HepG2 (cell line): Measurements from ENCODE around the gene LCAT. TPM values are rescaled to one million over a fixed set of nuclear protein-coding genes. Genes with fewer than 3 reads are reported as not detected.

Experiments
- BRCA1 ChIP-seq: sonication (generic); formaldehyde crosslinking; IDR thresholded peaks from 2 replicates; pipeline ENCODE4 v1.4.0; 2020; ENCODE audit warnings: missing genetic modification reagents
- CC2D1A ChIP-seq: sonication (generic); formaldehyde crosslinking; IDR thresholded peaks from 2 replicates; pipeline ENCODE4 v1.8.1; 2023; ENCODE audit warnings: mild to moderate bottlenecking, missing genetic modification reagents
- CREB3 ChIP-seq: sonication (generic); formaldehyde crosslinking; IDR thresholded peaks from 2 replicates; pipeline ENCODE4 v1.5.0; 2020; ENCODE audit warnings: missing genetic modification reagents
- DMTF1 ChIP-seq: sonication (generic); formaldehyde crosslinking; IDR thresholded peaks from 2 replicates; pipeline ENCODE4 v1.4.0; 2020; ENCODE audit warnings: mild to moderate bottlenecking, missing genetic modification reagents
- FOSL1 ChIP-seq: sonication (generic); formaldehyde crosslinking; IDR thresholded peaks from 2 replicates; pipeline ENCODE4 v1.9.0; 2021; ENCODE audit warnings: missing genetic modification reagents, borderline replicate concordance
- FOXO4 ChIP-seq: sonication (generic); formaldehyde crosslinking; conservative IDR thresholded peaks from 2 replicates; pipeline ENCODE4 v1.8.1; 2023; ENCODE audit warnings: missing genetic modification reagents
- HDAC1 ChIP-seq: sonication (generic); formaldehyde crosslinking; IDR thresholded peaks from 2 replicates; pipeline ENCODE4 v1.5.1; 2020; ENCODE audit warnings: mild to moderate bottlenecking, missing genetic modification reagents
- HNRNPL ChIP-seq: fragments of 200-400 bp; formaldehyde crosslinking; IDR thresholded peaks from 2 replicates; pipeline ENCODE4 v1.6.1; 2017; ENCODE audit warnings: mild to moderate bottlenecking, low read depth, low read length
- KLF13 ChIP-seq: sonication (generic); formaldehyde crosslinking; IDR thresholded peaks from 2 replicates; pipeline ENCODE4 v1.4.0; 2020; ENCODE audit warnings: mild to moderate bottlenecking, missing genetic modification reagents
- MEIS1 ChIP-seq: sonication (generic); formaldehyde crosslinking; IDR thresholded peaks from 2 replicates; pipeline ENCODE4 v1.9.0; 2021; ENCODE audit warnings: mild to moderate bottlenecking, missing genetic modification reagents, moderate library complexity, borderline replicate concordance
- NCOA1 ChIP-seq: sonication (generic); formaldehyde crosslinking; IDR thresholded peaks from 2 replicates; pipeline ENCODE4 v1.9.0; 2021; ENCODE audit warnings: missing genetic modification reagents
- PLRG1 ChIP-seq: fragments of 450-650 bp; conservative IDR thresholded peaks from 2 replicates; pipeline ENCODE4 v1.6.1; 2016
- PRMT3 ChIP-seq: sonication (generic); formaldehyde crosslinking; IDR thresholded peaks from 2 replicates; pipeline ENCODE4 v1.8.1; 2022; ENCODE audit warnings: low read depth, mild to moderate bottlenecking, moderate library complexity, missing genetic modification reagents, borderline replicate concordance
- REL ChIP-seq: sonication (generic); formaldehyde crosslinking; conservative IDR thresholded peaks from 2 replicates; pipeline ENCODE4 v1.8.0; 2022; ENCODE audit warnings: mild to moderate bottlenecking, missing genetic modification reagents, moderate library complexity
- RELA ChIP-seq: sonication (generic); formaldehyde crosslinking; IDR thresholded peaks from 2 replicates; pipeline ENCODE4 v1.4.0; 2020; ENCODE audit warnings: missing genetic modification reagents
- SMC3 ChIP-seq: IDR thresholded peaks from 2 replicates; pipeline ENCODE4 v1.6.1; 2011; ENCODE audit warnings: low read length, improper control_type of control experiment
- TERF1 ChIP-seq: sonication (generic); formaldehyde crosslinking; IDR thresholded peaks from 2 replicates; pipeline ENCODE4 v1.8.0; 2022; ENCODE audit warnings: mild to moderate bottlenecking, missing genetic modification reagents, moderate library complexity
- ZFP36L1 ChIP-seq: sonication (generic); formaldehyde crosslinking; IDR thresholded peaks from 2 replicates; pipeline ENCODE4 v1.8.0; 2022; ENCODE audit warnings: mild to moderate bottlenecking, missing genetic modification reagents, moderate library complexity
- ZNF224 ChIP-seq: sonication (generic); formaldehyde crosslinking; IDR thresholded peaks from 2 replicates; pipeline ENCODE4 v1.5.0; 2020; ENCODE audit warnings: mild to moderate bottlenecking, missing genetic modification reagents
- ZNF253 ChIP-seq: sonication (generic); formaldehyde crosslinking; IDR thresholded peaks from 2 replicates; pipeline ENCODE4 v1.8.0; 2022; ENCODE audit warnings: mild to moderate bottlenecking, missing genetic modification reagents, borderline replicate concordance
- ZNF354B ChIP-seq: sonication (generic); formaldehyde crosslinking; IDR thresholded peaks from 2 replicates; pipeline ENCODE4 v1.8.0; 2022; ENCODE audit warnings: mild to moderate bottlenecking, missing genetic modification reagents
- ZNF629 ChIP-seq: sonication (generic); formaldehyde crosslinking; conservative IDR thresholded peaks from 2 replicates; pipeline ENCODE4 v1.5.0; 2020; ENCODE audit warnings: missing genetic modification reagents
- ZNF672 ChIP-seq: sonication (generic); formaldehyde crosslinking; IDR thresholded peaks from 2 replicates; pipeline ENCODE4 v1.8.1; 2022; ENCODE audit warnings: missing genetic modification reagents
- ZNF768 ChIP-seq: sonication (generic); formaldehyde crosslinking; IDR thresholded peaks from 2 replicates; pipeline ENCODE4 v1.4.0; 2020; ENCODE audit warnings: missing genetic modification reagents
- ZNF780A ChIP-seq: sonication (generic); formaldehyde crosslinking; IDR thresholded peaks from 2 replicates; pipeline ENCODE4 v1.8.0; 2022; ENCODE audit warnings: mild to moderate bottlenecking, missing genetic modification reagents, moderate library complexity
- ZNF850 ChIP-seq: sonication (generic); formaldehyde crosslinking; conservative IDR thresholded peaks from 2 replicates; pipeline ENCODE4 v1.9.0; 2021; ENCODE audit warnings: mild to moderate bottlenecking, missing genetic modification reagents
- polyA plus RNA-seq, 8 experiments: library from polyadenylated mRNA; depleted of rRNA in 3 of 8; stranded (reverse) in 7 of 8; unstranded in 1 of 8; fragments of >200 nt; fragmentation: Illumina TruSeq in 4 of 8; extraction: Trizol in 4 of 8; gene quantifications; 2 replicates each; pipeline versions ENCODE4 v1.2.1 to v1.2.3, GENCODE V29; 2011 to 2016; ENCODE audit warnings: low read depth in 4 of 8, missing spikeins in 1 of 8, mixed read lengths in 1 of 8; ENCODE audit not compliant: insufficient read depth in 1 of 8
- total RNA-seq, 5 experiments: library from RNA; depleted of rRNA; stranded (reverse); fragments of >200 nt; fragmentation: Illumina TruSeq; extraction: Trizol; gene quantifications; 2 replicates each; pipeline ENCODE4 v1.2.3, GENCODE V29; 2016; ENCODE audit warnings: low read depth in 1 of 5

LCAT gene
- total and polyA plus RNA-seq, 2 of the 13 experiments (the other 11 are each of a cell fraction or from before 2014, with no cell fraction given): 36.1 to 38.9 TPM

- TF ChIP-seq RELA (no peak), ZNF354B (no peak), HNRNPL (0 out of 2 replicates have a peak, but pooled peaks have one; percentile 5), PLRG1 (no peak), DMTF1 (CRISPR knock-in tag) (no peak), KLF13 (no peak), ZNF672 (CRISPR knock-in tag) (0 out of 2 replicates have a peak, but pooled peaks have one; percentile 24), BRCA1 (CRISPR knock-in tag) (no peak), ZNF768 (CRISPR knock-in tag) (no peak), HDAC1 (CRISPR knock-in tag) (peak; percentile 9; the same call in 1 of the 2 replicates), PRMT3 (CRISPR knock-in tag) (0 out of 2 replicates have a peak, but pooled peaks have one; percentile 11), SMC3 (no peak), ZNF253 (CRISPR knock-in tag) (peak; percentile 70), CREB3 (CRISPR knock-in tag) (no peak), REL (CRISPR knock-in tag) (peak; percentile 85; the same call in 1 of the 2 replicates), ZNF224 (CRISPR knock-in tag) (0 out of 2 replicates have a peak, but pooled peaks have one; percentile 5), CC2D1A (no peak), ZNF629 (CRISPR knock-in tag) (no peak), TERF1 (peak; percentile 64; the same call in 1 of the 2 replicates), ZNF780A (CRISPR knock-in tag) (0 out of 2 replicates have a peak, but pooled peaks have one; percentile 42), ZNF850 (CRISPR knock-in tag) (0 out of 2 replicates have a peak, but pooled peaks have one; percentile 19), ZFP36L1 (CRISPR knock-in tag) (0 out of 2 replicates have a peak, but pooled peaks have one; percentile 30), NCOA1 (CRISPR knock-in tag) (peak; percentile 36; the same call in 1 of the 2 replicates), MEIS1 (no peak), FOXO4 (CRISPR knock-in tag) (0 out of 2 replicates have a peak, but pooled peaks have one; percentile 6), FOSL1 (CRISPR knock-in tag) (no peak)
These were observed 48.8 kb upstream of the LCAT start (continued) for GRCh38 chr16:67992661-67993206.
